Measurements from ENCODE around the gene CCDC57.

The CCDC57 gene

GRCh38 chr17:82246040-82246364 lies 33.4 kb upstream of the CCDC57 start:
- no peak for DNase-seq (ENCODE audit: low read depth)

GRCh38 chr17:82245134-82246039 lies 32.7 kb upstream of the CCDC57 start:
- no peak for DNase-seq (ENCODE audit: low read depth)

- no peak for DNase-seq (ENCODE audit: low read depth)
Measured at GRCh38 chr17:82244413-82245133, 31.9 kb upstream of the CCDC57 start.

GRCh38 chr17:82243648-82244412 lies 31.2 kb upstream of the CCDC57 start:
- DNase-seq (ENCODE audit: low read depth), result no peak

GRCh38 chr17:82242977-82243647 lies 30.5 kb upstream of the CCDC57 start:
- DNase-seq (ENCODE audit: low read depth), result no peak

- no peak for DNase-seq (ENCODE audit: low read depth)
Measured at GRCh38 chr17:82242698-82242976, 30.0 kb upstream of the CCDC57 start.

GRCh38 chr17:82241926-82242697 lies 29.5 kb upstream of the CCDC57 start:
- DNase-seq (ENCODE audit: low read depth), result no peak

GRCh38 chr17:82241183-82241925 lies 28.7 kb upstream of the CCDC57 start:
- no peak for DNase-seq (ENCODE audit: low read depth)

GRCh38 chr17:82240506-82241182 lies 28.0 kb upstream of the CCDC57 start:
- DNase-seq (ENCODE audit: low read depth), result no peak

GRCh38 chr17:82239926-82240505 lies 27.4 kb upstream of the CCDC57 start:
- no peak for DNase-seq (ENCODE audit: low read depth)

- DNase-seq (ENCODE audit: low read depth), result no peak
Measured at GRCh38 chr17:82239401-82239925, 26.8 kb upstream of the CCDC57 start.

GRCh38 chr17:82238472-82239201 lies 26.0 kb upstream of the CCDC57 start:
- peak; percentile 56 for DNase-seq (ENCODE audit: low read depth)

- no peak for DNase-seq (ENCODE audit: low read depth)
Measured at GRCh38 chr17:82237746-82238471, 25.3 kb upstream of the CCDC57 start.

GRCh38 chr17:82237083-82237745 lies 24.6 kb upstream of the CCDC57 start:
- DNase-seq (ENCODE audit: low read depth), result no peak

GRCh38 chr17:82236142-82236971 lies 23.7 kb upstream of the CCDC57 start:
- peak; percentile 64 for DNase-seq (ENCODE audit: low read depth)

GRCh38 chr17:82235775-82236141 lies 23.1 kb upstream of the CCDC57 start:
- DNase-seq (ENCODE audit: low read depth), result no peak

All from activated T-cell treated with anti-CD3 and anti-CD28 coated beads for 1 hour (primary cell).